H1 (cell line): ENCODE measurements around the gene INPP5A. TPM values are rescaled to one million over a fixed set of nuclear protein-coding genes. Genes with fewer than 3 reads are reported as not detected.
A peak's percentile ranks its signal among the peaks of the same experiment; 100 is the strongest.

Source experiments
- CTCF ChIA-PET: fragments of 300-600 bp; sonication (Branson Sonifier 250); formaldehyde crosslinking; loops from one replicate; lab custom pipeline; 2021; ENCODE audit not compliant: partially characterized antibody; lab: Charles Lee
- POLR2A ChIA-PET: fragments of 300-600 bp; sonication (Branson Sonifier 250); formaldehyde crosslinking; loops from one replicate; lab custom pipeline; 2021; ENCODE audit warnings: inconsistent platforms; ENCODE audit not compliant: partially characterized antibody; lab: Charles Lee
- DNase-seq, 2 experiments: peaks; one replicate each; pipeline versions ENCODE4 v3.0.0 to v3.0.0-alpha.2; 2010 to 2022; ENCODE audit warnings: low spot score in 2 of 2, low read depth in 1 of 2, mixed read lengths in 1 of 2
- FAIRE-seq: peaks from 2 replicates; lab custom pipeline; 2011; peaks lifted over from hg19 to GRCh38; lab: Jason Lieb, UNC
- H2AFZ ChIP-seq: 2 replicates; pipeline ENCODE4 v1.8.1; 2012; ENCODE audit warnings: low read length, inconsistent platforms
- H2AK5ac ChIP-seq: 2 replicates; pipeline ENCODE4 v1.6.1; 2013; ENCODE audit warnings: low read depth, low read length
- H2BK120ac ChIP-seq: replicated peaks from 2 replicates; pipeline ENCODE3; 2013; ENCODE audit warnings: low read depth, low read length, inconsistent platforms
- H2BK12ac ChIP-seq: 2 replicates; pipeline ENCODE4 v1.6.1; 2013; ENCODE audit warnings: low read depth, low read length
- H2BK15ac ChIP-seq: 2 replicates; pipeline ENCODE4 v1.6.1; 2013; ENCODE audit warnings: low read length
- H2BK20ac ChIP-seq: 2 replicates; pipeline ENCODE4 v1.6.1; 2013; ENCODE audit warnings: low read length
- H2BK5ac ChIP-seq: 2 replicates; pipeline ENCODE4 v1.6.1; 2013; ENCODE audit warnings: low read depth, low read length
- H3K14ac ChIP-seq: 2 replicates; pipeline ENCODE4 v1.6.1; 2013; ENCODE audit warnings: inconsistent platforms; ENCODE audit not compliant: insufficient read length
- H3K18ac ChIP-seq: 2 replicates; pipeline ENCODE4 v1.6.1; 2013; ENCODE audit warnings: low read length; ENCODE audit errors: extremely low read depth
- H3K23ac ChIP-seq: 2 replicates; pipeline ENCODE4 v1.6.1; 2013; ENCODE audit warnings: inconsistent platforms; ENCODE audit not compliant: insufficient read length
- H3K23me2 ChIP-seq: 2 replicates; pipeline ENCODE4 v1.6.1; 2013; ENCODE audit warnings: low read depth, low read length
- H3K27ac ChIP-seq: 2 replicates; pipeline ENCODE4 v1.6.1; 2011; ENCODE audit warnings: low read depth, low read length, inconsistent platforms
- H3K27me3 ChIP-seq, 4 experiments: replicated peaks in 1 of 4; 1 replicate in 1 of 4; 2 replicates in 3 of 4; pipeline versions ENCODE4 v1.6.1 to v1.8.1; 2011 to 2013; ENCODE audit warnings: low read length in 3 of 4, mild to moderate bottlenecking in 3 of 4, inconsistent platforms in 2 of 4, mixed read lengths in 2 of 4, moderate library complexity in 1 of 4; ENCODE audit not compliant: control insufficient read depth in 3 of 4, insufficient read depth in 3 of 4; ENCODE audit errors: extremely low read depth in 1 of 4
- H3K36me3 ChIP-seq, 4 experiments: 2 replicates each; pipeline versions ENCODE4 v1.6.1 to v1.8.1; 2011 to 2013; ENCODE audit warnings: mild to moderate bottlenecking in 4 of 4, low read length in 3 of 4, moderate library complexity in 2 of 4, control low read depth in 1 of 4, inconsistent platforms in 1 of 4; ENCODE audit not compliant: insufficient read depth in 4 of 4, control insufficient read depth in 2 of 4
- H3K4ac ChIP-seq: replicated peaks from 2 replicates; pipeline ENCODE3; 2013; ENCODE audit warnings: low read length, low read depth, mixed read lengths, inconsistent platforms; ENCODE audit not compliant: insufficient read length
- H3K4me1 ChIP-seq, 4 experiments: replicated peaks in 1 of 4; 1 replicate in 1 of 4; 2 replicates in 3 of 4; pipeline versions ENCODE4 v1.6.1 to v1.8.1; 2011 to 2013; ENCODE audit warnings: low read length in 3 of 4, inconsistent platforms in 2 of 4, mixed read lengths in 1 of 4; ENCODE audit not compliant: insufficient read depth in 4 of 4, control insufficient read depth in 3 of 4
- H3K4me2 ChIP-seq, 2 experiments: 2 replicates each; pipeline versions ENCODE4 v1.6.1 to v1.8.1; 2011 to 2013; ENCODE audit warnings: low read depth in 2 of 2, low read length in 2 of 2, control low read depth in 1 of 2, inconsistent platforms in 1 of 2, mild to moderate bottlenecking in 1 of 2; ENCODE audit not compliant: insufficient read depth in 1 of 2
- H3K4me3 ChIP-seq, 4 experiments: fragments of 200-600, 300-600 bp in 1 of 4; sonication (generic), shearing (Covaris generic), sonication (Bioruptor Twin) in 1 of 4; 2 replicates each; pipeline versions ENCODE4 v1.5.1 to v1.8.1; 2011 to 2016; ENCODE audit warnings: low read length in 4 of 4, low read depth in 3 of 4, control low read depth in 2 of 4, inconsistent platforms in 2 of 4, mild to moderate bottlenecking in 2 of 4, mixed read lengths in 1 of 4, moderate library complexity in 1 of 4; ENCODE audit not compliant: insufficient read depth in 2 of 4; ENCODE audit errors: extremely low read depth in 1 of 4
- H3K56ac ChIP-seq: replicated peaks from 2 replicates; pipeline ENCODE3; 2013; ENCODE audit warnings: low read depth, mild to moderate bottlenecking, mixed read lengths, low read length, inconsistent platforms; ENCODE audit not compliant: insufficient read length
- H3K79me1 ChIP-seq: 2 replicates; pipeline ENCODE4 v1.6.1; 2013; ENCODE audit warnings: low read depth, low read length, control low read depth
- H3K79me2 ChIP-seq, 2 experiments: 2 replicates each; pipeline versions ENCODE4 v1.6.1 to v1.8.1; 2012 to 2013; ENCODE audit warnings: low read length in 2 of 2, mild to moderate bottlenecking in 2 of 2, inconsistent platforms in 1 of 2; ENCODE audit not compliant: insufficient read depth in 2 of 2, control insufficient read depth in 1 of 2
- H3K9ac ChIP-seq, 4 experiments: replicated peaks in 1 of 4; 1 replicate in 1 of 4; 2 replicates in 3 of 4; pipeline versions ENCODE4 v1.6.1 to v1.8.1; 2011 to 2013; ENCODE audit warnings: low read depth in 3 of 4, low read length in 3 of 4, control low read depth in 2 of 4, mild to moderate bottlenecking in 2 of 4, moderate library complexity in 2 of 4, inconsistent platforms in 1 of 4; ENCODE audit errors: extremely low read depth in 1 of 4
- H3K9me3 ChIP-seq, 2 experiments: 2 replicates each; pipeline versions ENCODE4 v1.6.1 to v1.8.1; 2012 to 2013; ENCODE audit warnings: mild to moderate bottlenecking in 2 of 2, moderate library complexity in 2 of 2, control low read depth in 1 of 2, inconsistent platforms in 1 of 2, low read depth in 1 of 2, low read length in 1 of 2, mixed read lengths in 1 of 2; ENCODE audit not compliant: insufficient read depth in 2 of 2
- H4K20me1 ChIP-seq, 2 experiments: replicated peaks in 1 of 2; 2 replicates each; pipeline versions ENCODE3 to v1.8.1; 2011 to 2013; ENCODE audit warnings: inconsistent platforms in 2 of 2, low read length in 2 of 2, mild to moderate bottlenecking in 1 of 2; ENCODE audit not compliant: insufficient read depth in 2 of 2, control insufficient read depth in 1 of 2
- H4K5ac ChIP-seq: 2 replicates; pipeline ENCODE4 v1.6.1; 2013; ENCODE audit warnings: low read length, low read depth, mixed read lengths, inconsistent platforms; ENCODE audit not compliant: insufficient read length
- H4K8ac ChIP-seq: 2 replicates; pipeline ENCODE4 v1.8.0; 2013; ENCODE audit warnings: mild to moderate bottlenecking, moderate library complexity, low read length, inconsistent platforms; ENCODE audit not compliant: insufficient read depth; ENCODE audit errors: extremely low read depth
- H4K91ac ChIP-seq: replicated peaks from 2 replicates; pipeline ENCODE3; 2013; ENCODE audit warnings: low read length, mixed read lengths, inconsistent platforms; ENCODE audit not compliant: insufficient read length
- CEBPB ChIP-seq: IDR thresholded peaks from 2 replicates; pipeline ENCODE4 v1.6.1; 2012; ENCODE audit warnings: low read depth, low read length
- CHD2 ChIP-seq: IDR thresholded peaks from 2 replicates; pipeline ENCODE4 v1.6.1; 2012; ENCODE audit warnings: low read length, improper control_type of control experiment
- EGR1 ChIP-seq: IDR thresholded peaks from 2 replicates; pipeline ENCODE4 v1.6.1; 2011; ENCODE audit warnings: low read depth, low read length, borderline replicate concordance
- EZH2 ChIP-seq: fragments of 200-600 bp; sonication (generic); IDR thresholded peaks from 2 replicates; pipeline ENCODE4 v1.7.1; 2012; ENCODE audit warnings: low read depth, mild to moderate bottlenecking, moderate library complexity, low read length, inconsistent platforms; ENCODE audit not compliant: severe bottlenecking
- GTF2F1 ChIP-seq: IDR thresholded peaks from 2 replicates; pipeline ENCODE4 v1.6.1; 2012; ENCODE audit warnings: low read depth, low read length, improper control_type of control experiment, borderline replicate concordance
- MAFK ChIP-seq: IDR thresholded peaks from 2 replicates; pipeline ENCODE4 v1.6.1; 2012; ENCODE audit warnings: low read depth, mild to moderate bottlenecking, improper control_type of control experiment, low read length
- POU5F1 ChIP-seq: IDR thresholded peaks from 2 replicates; pipeline ENCODE4 v1.6.1; 2011; ENCODE audit warnings: low read depth, mild to moderate bottlenecking, low read length, moderate library complexity
- RBBP5 ChIP-seq: IDR thresholded peaks from 2 replicates; pipeline ENCODE4 v1.7.1; 2012; ENCODE audit warnings: low read depth, mild to moderate bottlenecking, inconsistent platforms, low read length, moderate library complexity, borderline replicate concordance
- RXRA ChIP-seq: IDR thresholded peaks from 2 replicates; pipeline ENCODE4 v1.6.1; 2011; ENCODE audit warnings: low read depth, mild to moderate bottlenecking, low read length, moderate library complexity; ENCODE audit not compliant: insufficient read depth
- SIN3A ChIP-seq, 2 experiments: IDR thresholded peaks in 1 of 2; conservative IDR thresholded peaks in 1 of 2; 2 replicates each; pipeline ENCODE4 v1.6.1; 2011 to 2012; ENCODE audit warnings: low read length in 2 of 2, improper control_type of control experiment in 1 of 2, low read depth in 1 of 2, mild to moderate bottlenecking in 1 of 2
- SIX5 ChIP-seq: IDR thresholded peaks from 2 replicates; pipeline ENCODE4 v1.6.1; 2011; ENCODE audit warnings: mild to moderate bottlenecking, low read depth, low read length
- WGBS, 2 experiments: shearing (Covaris generic) in 1 of 2; methylation state at CpG; one replicate each; pipeline versions ENCODE4 v1.1.6 to v1.1.7; 2013 to 2015; ENCODE audit warnings: low lambda C conversion rate in 2 of 2, mixed read lengths in 2 of 2, inconsistent platforms in 1 of 2, low coverage in 1 of 2, missing lambda C conversion rate in 1 of 2; ENCODE audit not compliant: insufficient replicate concordance in 2 of 2, insufficient coverage in 1 of 2, insufficient read length in 1 of 2; ENCODE audit errors: extremely low coverage in 1 of 2, missing lambda C conversion rate in 1 of 2; 5-methylcytosine and 5-hydroxymethylcytosine counted together
- polyA plus RNA-seq, 7 experiments: library from polyadenylated mRNA; depleted of rRNA in 3 of 7; stranded (reverse) in 5 of 7; unstranded in 2 of 7; fragments of >200 nt in 5 of 7; fragments of 200-250 nt in 2 of 7; gene quantifications; 1 replicate in 5 of 7; 2 replicates in 1 of 7; 4 replicates in 1 of 7; pipeline versions ENCODE4 v1.2.1 to v1.2.3, GENCODE V29; 2011 to 2013; ENCODE audit warnings: missing spikeins in 2 of 7, mixed read lengths in 2 of 7
- total RNA-seq: library from RNA; stranded (reverse); fragmentation: NEBNext Ultra II Directional; extraction: Animal tissue kit (Norgen Biotek cat#: 25700); gene quantifications from 2 replicates; pipeline ENCODE4 v1.2.1, GENCODE V29; 2021

INPP5A gene
- total and polyA plus RNA-seq, 2 of the 8 experiments (the other 6 are each of a cell fraction or from before 2014, with no cell fraction given) = 19.7 to 27.5 TPM

- H3K9ac ChIP-seq = no peak overlapping the region
- no peak overlapping the region for H2BK12ac ChIP-seq
- POLR2A ChIA-PET = interaction anchor here (0.6 kb wide), 1 partner anchor 117 kb away, joined by 3 read pairs; no protein-coding TSS in a partner anchor
- no peaks in the 10 kb centered on the region; a peak in 1 of 8 replicates for H3K36me3 ChIP-seq
- H4K8ac ChIP-seq = no peak overlapping the region
- no peaks in the 10 kb centered on the region for H3K23me2 ChIP-seq
- peaks cover 6% of the 10 kb centered on the region for H3K79me1 ChIP-seq
- H3K23ac ChIP-seq = no peak overlapping the region
- no peak overlapping the region for H3K4me2 ChIP-seq
- CTCF ChIA-PET = interaction anchor here (1.0 to 1.2 kb wide), 3 partner anchors 32 to 53 kb away, joined by 3 to 4 read pairs (median 3); no protein-coding TSS in a partner anchor
- H3K14ac ChIP-seq = no peak overlapping the region
- no peak overlapping the region for H2AFZ ChIP-seq
- H2BK120ac ChIP-seq = peak overlapping the region; percentile 75
- H3K4me1 ChIP-seq = no peaks in the 10 kb centered on the region; a peak in 3 of 7 replicates
- H2BK20ac ChIP-seq = no peak overlapping the region
- 88% methylated on average over 20 of the region's 20 CpGs; no CpG with 5 or more reads in 1 of the 2 experiments for WGBS, 2 experiments
- peaks cover 0 to 11% of the 10 kb centered on the region in 2 experiments for H4K20me1 ChIP-seq
- H3K18ac ChIP-seq = no peak overlapping the region
- no peak overlapping the region for H2BK15ac ChIP-seq
- no peak overlapping the region for H3K27ac ChIP-seq
- H2AK5ac ChIP-seq = peak overlapping the region; percentile 24; the same call in 1 of the 2 replicates
- peak overlapping the region; percentile 83 for H4K91ac ChIP-seq
- H3K4ac ChIP-seq = peak overlapping the region; percentile 92
- no peaks in the 10 kb centered on the region for H3K9me3 ChIP-seq
- DNase-seq = no peak
- no peak overlapping the region for H3K4me3 ChIP-seq
- H3K27me3 ChIP-seq = no peaks in the 10 kb centered on the region
- no peak for FAIRE-seq
- H4K5ac ChIP-seq = no peak overlapping the region
- peak overlapping the region; percentile 62; the same call in 1 of the 2 replicates for H2BK5ac ChIP-seq
- H3K79me2 ChIP-seq = no peaks in the 10 kb centered on the region
- H3K56ac ChIP-seq = no peak overlapping the region
- TF ChIP-seq SIN3A (conservative IDR thresholded peaks at IDR 0.05 in 1 of 2, IDR thresholded peaks at IDR 0.05 in 1 of 2; ENCODE audit: low read depth in 1 of 2, low read length in 2 of 2) (no peak), CHD2 (no peak), CEBPB (no peak), SIX5 (no peak), RXRA (no peak), MAFK (no peak), GTF2F1 (no peak), RBBP5 (no peak), POU5F1 (no peak), EGR1 (no peak), EZH2 (no peak)
These were observed 151.2 kb downstream of the INPP5A start for GRCh38 chr10:132688580-132689420.
